ENCODE measurements around the gene SETMAR. TPM values are rescaled to one million over a fixed set of nuclear protein-coding genes. Genes with fewer than 3 reads are reported as not detected.
"Not testable (repeated sequence)": the region's sequence is repeated elsewhere in the genome, so short reads cannot be mapped to it uniquely, and the experiment has no call there.

Gene SETMAR
- total RNA-seq, 1 donor from 2014 or later, result 8.7 TPM

DNA sequence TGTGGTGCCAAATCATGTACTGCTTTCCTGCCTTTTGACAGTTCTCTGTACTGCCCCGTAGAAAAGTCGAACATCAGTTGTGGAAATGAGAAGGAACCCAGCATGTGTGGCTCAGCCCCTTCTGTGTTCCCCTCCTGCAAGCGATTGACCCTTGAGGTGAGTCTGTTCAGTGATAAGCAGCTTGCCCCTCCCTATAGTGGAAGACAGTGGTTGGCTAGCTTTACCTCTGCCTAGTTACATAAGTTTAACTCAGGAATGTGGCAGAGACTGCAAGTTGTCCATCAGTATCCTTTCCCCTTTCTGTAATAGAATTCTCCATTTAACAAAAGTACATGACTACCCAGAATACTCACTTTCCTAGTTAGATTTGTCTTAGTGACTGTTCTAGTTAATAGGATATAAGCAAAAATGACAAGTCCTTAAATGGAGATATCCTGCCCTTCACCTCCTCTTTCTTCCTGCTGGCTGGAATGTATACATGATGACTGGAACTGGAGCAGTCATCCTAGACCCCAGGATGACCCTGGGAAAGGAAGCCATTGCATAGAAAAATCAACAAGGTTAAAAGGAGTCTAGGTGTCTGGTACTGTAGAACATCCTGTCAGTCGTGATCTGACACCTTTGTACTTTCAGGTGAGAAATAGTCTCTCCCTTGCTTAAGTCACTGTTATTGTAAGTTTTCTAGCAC lies 10.6 kb downstream of the SETMAR start:
- peak; percentile 37 to 40 for DNase-seq (ENCODE audit: low read depth in 2 of 2)

GRCh38 chr3:4314688-4315087 lies 11.5 kb downstream of the SETMAR start:
- peak; percentile 14 to 22 for DNase-seq (ENCODE audit: low read depth in 2 of 2)

GRCh38 chr3:4320096-4320911 lies 17.1 kb downstream of the SETMAR start:
- DNase-seq (ENCODE audit: low read depth in 2 of 2), result no peak

- DNase-seq (ENCODE audit: low read depth in 2 of 2), result no peak
Measured at GRCh38 chr3:4321732-4322131, 18.6 kb downstream of the SETMAR start.

GRCh38 chr3:4322635-4323034 lies 19.5 kb downstream of the SETMAR start:
- peak; percentile 45 to 74 for DNase-seq (ENCODE audit: low read depth in 2 of 2)

DNA sequence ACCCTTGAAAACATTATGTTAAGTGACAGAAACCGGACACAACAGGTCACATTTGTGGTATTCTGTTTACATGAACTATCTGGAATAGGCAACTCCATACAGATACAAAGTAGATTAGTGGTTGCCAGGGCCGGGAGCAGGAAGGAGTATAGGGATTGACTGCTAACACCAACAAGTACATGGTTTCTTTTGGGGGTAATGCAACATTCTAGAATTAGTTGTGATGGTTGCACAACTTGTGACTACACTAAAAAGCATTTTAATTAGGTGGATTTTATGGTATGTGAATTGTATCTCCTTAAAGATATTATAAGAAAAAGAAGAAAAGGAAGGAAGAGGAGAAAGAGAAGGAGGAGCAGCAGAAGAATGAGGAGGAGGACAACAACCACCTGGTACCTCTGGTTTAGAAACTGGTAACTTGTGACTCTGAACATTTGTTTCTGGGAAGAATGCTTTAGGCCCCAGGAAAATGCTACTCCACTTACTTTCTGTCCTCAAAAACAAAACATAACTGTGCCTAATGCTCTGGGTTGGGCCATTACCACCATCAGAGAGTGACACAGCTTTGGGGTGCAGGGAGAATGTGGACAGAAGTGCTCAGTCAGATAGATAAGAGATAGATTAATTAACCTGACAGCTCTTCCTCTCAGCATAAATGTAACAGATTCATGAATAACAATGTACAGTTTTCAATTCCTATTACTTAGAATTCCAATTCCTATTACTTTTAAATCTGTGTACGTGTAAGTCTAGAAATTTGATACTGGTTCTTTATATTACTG lies 20.3 kb downstream of the SETMAR start:
- DNase-seq (ENCODE audit: low read depth in 2 of 2), result no peak

DNA sequence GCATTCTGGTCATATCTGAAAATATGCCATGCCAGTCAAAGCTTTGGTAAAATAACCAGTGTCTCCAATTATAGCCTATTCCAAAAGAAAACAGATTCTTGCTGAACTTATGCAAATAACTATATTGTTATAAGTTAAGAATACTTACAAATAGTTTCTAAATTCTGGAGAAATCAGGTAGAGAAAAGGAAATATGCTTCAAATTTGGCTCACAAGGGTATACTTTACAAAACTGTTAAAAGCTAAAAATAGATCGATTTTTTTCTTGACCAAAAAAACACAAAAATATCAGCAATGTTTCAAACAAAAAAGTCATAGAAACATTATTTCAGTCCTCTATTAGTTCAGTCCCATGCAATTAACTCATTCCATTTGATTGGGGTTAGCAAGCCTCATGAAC lies 23.7 kb downstream of the SETMAR start:
- DNase-seq (ENCODE audit: low read depth in 2 of 2), result no peak

GRCh38 chr3:4329806-4330205 lies 26.6 kb downstream of the SETMAR start:
- not testable (repeated sequence) for DNase-seq (ENCODE audit: low read depth in 2 of 2)

DNA sequence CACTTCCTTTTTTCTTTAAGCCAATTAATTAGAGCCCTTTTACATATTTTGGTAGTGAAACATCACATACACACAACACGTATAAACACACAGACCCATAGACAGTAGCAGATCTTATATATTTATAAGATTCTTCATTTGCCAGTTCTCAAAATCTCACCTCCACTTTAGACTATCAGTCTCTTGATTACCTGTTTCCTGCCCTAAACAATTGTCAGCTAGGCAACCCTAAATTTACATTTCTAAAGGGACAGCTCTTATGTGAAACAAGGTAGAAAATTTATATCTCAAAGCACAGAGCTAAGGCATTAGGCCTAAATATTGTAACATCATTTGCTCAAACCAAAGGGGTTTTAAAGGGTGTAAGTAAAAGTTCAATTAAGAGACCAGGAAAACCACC lies 28.9 kb downstream of the SETMAR start:
- DNase-seq (ENCODE audit: low read depth in 2 of 2), result no peak

- DNase-seq (ENCODE audit: low read depth in 2 of 2), result no peak
Measured at GRCh38 chr3:4332574-4332973, 29.4 kb downstream of the SETMAR start.

DNA sequence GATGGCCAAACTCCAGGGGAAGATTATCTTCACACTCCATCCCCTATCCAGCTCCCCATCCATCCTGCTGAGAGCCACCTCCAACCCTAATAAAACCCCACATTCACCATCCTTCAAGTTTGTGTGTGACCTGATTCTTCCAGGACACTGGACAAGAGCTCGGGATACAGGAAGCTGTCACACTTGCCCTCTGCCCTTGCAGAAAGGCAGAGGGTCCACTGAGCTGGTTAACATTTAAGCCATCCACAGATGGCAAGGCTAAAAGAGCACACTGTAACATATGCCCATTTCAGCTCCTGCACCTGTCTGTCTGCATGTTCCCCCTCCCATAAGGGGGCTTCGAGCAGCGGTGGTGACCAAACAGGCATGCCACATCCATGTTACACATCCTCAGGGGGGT lies 29.8 kb downstream of the SETMAR start:
- DNase-seq (ENCODE audit: low read depth in 2 of 2), result no peak

DNA sequence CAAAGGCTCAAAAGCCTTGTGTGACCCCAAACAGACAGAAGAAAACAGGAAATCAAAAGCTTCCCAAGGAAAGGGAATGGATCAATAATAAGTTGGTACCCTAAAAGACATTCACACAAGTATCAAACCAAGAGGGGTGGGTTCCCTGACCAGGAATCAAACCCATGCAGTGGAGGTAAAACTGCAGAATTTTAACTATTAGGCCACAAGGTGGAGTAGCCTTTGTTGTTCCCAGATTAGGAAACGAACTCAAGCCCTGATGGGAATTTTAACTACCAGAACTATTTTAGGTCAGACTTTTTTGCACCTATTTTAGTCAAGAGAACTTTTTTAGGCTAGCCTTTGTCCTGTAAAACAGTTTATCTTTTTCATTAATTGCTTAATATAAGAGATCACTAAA lies 31.4 kb downstream of the SETMAR start:
- DNase-seq (ENCODE audit: low read depth in 2 of 2), result no peak

- DNase-seq (ENCODE audit: low read depth in 2 of 2), result no peak
Measured at GRCh38 chr3:4335840-4336562, 32.8 kb downstream of the SETMAR start.

GRCh38 chr3:4336850-4337546 lies 33.8 kb downstream of the SETMAR start:
- DNase-seq (ENCODE audit: low read depth in 2 of 2), result no peak

DNA sequence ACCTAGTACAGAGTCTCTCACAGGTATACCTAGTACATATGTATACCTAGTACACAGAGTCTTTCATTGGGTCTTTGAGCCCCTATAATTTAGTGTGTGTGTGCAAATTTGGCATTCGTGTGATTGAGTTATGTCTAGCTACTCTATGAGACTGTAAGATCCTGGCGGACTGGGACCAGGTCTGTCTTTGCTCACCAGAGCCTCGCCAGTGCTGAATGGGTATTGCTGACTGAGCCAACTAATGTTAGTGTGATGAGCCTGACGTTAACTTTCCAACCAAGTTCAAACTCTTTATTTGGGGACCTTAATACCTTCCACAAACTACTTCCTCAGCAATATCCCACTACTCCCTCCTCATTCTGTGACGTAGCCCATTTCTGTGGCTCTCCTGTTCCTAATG lies 35.6 kb downstream of the SETMAR start:
- no peak for DNase-seq (ENCODE audit: low read depth in 2 of 2)

GRCh38 chr3:4340077-4340410 lies 36.9 kb downstream of the SETMAR start:
- no peak for DNase-seq (ENCODE audit: low read depth in 2 of 2)

- DNase-seq (ENCODE audit: low read depth in 2 of 2), result peak; percentile 13 to 60
Measured at GRCh38 chr3:4340411-4341335, 37.5 kb downstream of the SETMAR start.

- DNase-seq (ENCODE audit: low read depth in 2 of 2), result no peak
Measured at GRCh38 chr3:4341336-4341675, 38.1 kb downstream of the SETMAR start.

- no peak for DNase-seq (ENCODE audit: low read depth in 2 of 2)
Measured at GRCh38 chr3:4343258-4343657, 40.1 kb downstream of the SETMAR start.

DNA sequence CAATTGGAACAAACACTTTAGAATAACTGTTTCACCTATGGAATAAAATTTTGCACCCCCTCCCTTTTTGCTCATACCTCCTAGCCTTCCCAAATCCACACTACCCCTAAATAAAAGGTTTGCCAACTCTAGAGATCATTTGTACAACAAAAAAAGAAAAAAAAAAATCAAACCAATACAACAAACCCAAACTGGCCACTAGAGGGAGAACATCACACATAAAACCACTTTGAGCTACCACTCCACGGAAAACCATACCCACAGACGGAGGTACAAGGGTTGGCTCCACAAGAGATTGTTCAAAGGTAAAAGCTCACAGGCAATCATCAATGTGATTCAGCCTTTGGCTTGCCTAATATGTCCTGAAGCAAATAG lies 47.6 kb downstream of the SETMAR start:
- peak; percentile 86 to 91 for DNase-seq (ENCODE audit: low read depth in 2 of 2)

All from lung microvascular endothelial cell (primary cell).